B cell (primary cell): Measurements from ENCODE around the gene UBR3. TPM values are rescaled to one million over a fixed set of nuclear protein-coding genes. Genes with fewer than 3 reads are reported as not detected.

ENCODE experiments used
- ATAC-seq: fragments of 200-7000 bp; cut with Tn5 transposase; one replicate; pipeline ENCODE4 v1.10.0; 2021; ENCODE audit warnings: low read depth, mild to moderate bottlenecking, moderate number of reproducible peaks, moderate library complexity
- CTCF ChIA-PET: fragments of 350-600 bp; sonication (Branson Sonifier 250); formaldehyde crosslinking; loops from one replicate; lab custom pipeline; 2021; ENCODE audit warnings: antibody characterized with exemption, inconsistent platforms; lab: Charles Lee
- POLR2A ChIA-PET: fragments of 350-600 bp; sonication (Branson Sonifier 250); formaldehyde crosslinking; loops from one replicate; lab custom pipeline; 2021; ENCODE audit warnings: antibody characterized with exemption; lab: Charles Lee
- DNase-seq: peaks from one replicate; pipeline ENCODE4 v3.0.0; 2013
- H2AFZ ChIP-seq: 2 replicates; pipeline ENCODE4 v1.6.1; 2012; ENCODE audit warnings: mild to moderate bottlenecking, low read depth, low read length; ENCODE audit not compliant: insufficient read depth, poor library complexity, severe bottlenecking
- H3K27ac ChIP-seq, 2 donors: 1 replicate in 1 of 2; 2 replicates in 1 of 2; pipeline ENCODE4 v1.5.1; 2012 to 2013; ENCODE audit warnings: low read length in 2 of 2, mild to moderate bottlenecking in 2 of 2, moderate library complexity in 1 of 2
- H3K27me3 ChIP-seq, 4 experiments: fragments of 200-600 bp in 1 of 4; sonication (generic) in 1 of 4; replicated peaks in 1 of 4; 1 replicate in 2 of 4; 2 replicates in 2 of 4; pipeline versions ENCODE4 v1.6.1 to v1.7.0; 2013 to 2016; ENCODE audit warnings: low read length in 3 of 4, mild to moderate bottlenecking in 2 of 4, mixed read lengths in 1 of 4, moderate library complexity in 1 of 4; ENCODE audit not compliant: insufficient read depth in 4 of 4, control insufficient read depth in 3 of 4; ENCODE audit errors: control extremely low read depth in 1 of 4
- H3K36me3 ChIP-seq, 2 experiments: replicated peaks in 1 of 2; 1 replicate in 1 of 2; 2 replicates in 1 of 2; pipeline versions ENCODE4 v1.6.1 to v1.7.1; 2013; ENCODE audit warnings: low read length in 1 of 2; ENCODE audit not compliant: insufficient read depth in 2 of 2, control insufficient read depth in 1 of 2; ENCODE audit errors: control extremely low read depth in 1 of 2, extremely low read depth in 1 of 2
- H3K4me1 ChIP-seq, 2 donors: fragments of 200-600 bp in 1 of 2; sonication (generic) in 1 of 2; 1 replicate in 1 of 2; 2 replicates in 1 of 2; pipeline versions ENCODE4 v1.5.1 to v1.6.1; 2013 to 2017; ENCODE audit warnings: low read length in 2 of 2; ENCODE audit not compliant: control insufficient read depth in 2 of 2, insufficient read depth in 2 of 2
- H3K4me2 ChIP-seq: replicated peaks from 2 replicates; pipeline ENCODE3; 2012; ENCODE audit warnings: mild to moderate bottlenecking, low read depth, low read length; ENCODE audit not compliant: poor library complexity, severe bottlenecking
- H3K4me3 ChIP-seq, 5 experiments: fragments of 200-600 bp in 1 of 5; sonication (generic) in 1 of 5; 1 replicate in 3 of 5; 2 replicates in 2 of 5; pipeline versions ENCODE4 v1.5.1 to v1.7.0; 2011 to 2016; ENCODE audit warnings: low read length in 4 of 5, mild to moderate bottlenecking in 4 of 5, low read depth in 2 of 5, control low read depth in 1 of 5, moderate library complexity in 1 of 5; ENCODE audit not compliant: insufficient read depth in 1 of 5; ENCODE audit errors: control extremely low read depth in 1 of 5, extremely low read depth in 1 of 5
- H3K79me2 ChIP-seq: fragments of 200-600 bp; sonication (generic); one replicate; pipeline ENCODE4 v1.6.0; 2016; ENCODE audit warnings: low read length; ENCODE audit not compliant: control insufficient read depth, insufficient read depth
- H3K9ac ChIP-seq: fragments of 200-600 bp; sonication (generic); 2 replicates; pipeline ENCODE4 v1.6.1; 2017; ENCODE audit warnings: mild to moderate bottlenecking, low read length, moderate library complexity
- H3K9me3 ChIP-seq, 3 donors: one replicate each; pipeline versions ENCODE4 v1.6.1 to v1.7.1; 2013; ENCODE audit warnings: low read length in 2 of 3; ENCODE audit not compliant: control insufficient read depth in 2 of 3, insufficient read depth in 1 of 3; ENCODE audit errors: control extremely low read depth in 1 of 3
- H4K20me1 ChIP-seq: 2 replicates; pipeline ENCODE4 v1.6.0; 2012; ENCODE audit warnings: mild to moderate bottlenecking, low read length; ENCODE audit not compliant: insufficient read depth, control insufficient read depth, poor library complexity, severe bottlenecking
- H3K27ac Mint-ChIP-seq: one replicate; pipeline ENCODE4 v1.8.0; 2021; ENCODE audit warnings: mixed read lengths
- H3K27me3 Mint-ChIP-seq: one replicate; pipeline ENCODE4 v1.8.0; 2021; ENCODE audit warnings: mixed read lengths
- H3K4me1 Mint-ChIP-seq: one replicate; pipeline ENCODE4 v1.8.0; 2021; ENCODE audit warnings: mixed read lengths
- H3K4me3 Mint-ChIP-seq: one replicate; pipeline ENCODE4 v1.8.0; 2021; ENCODE audit warnings: mixed read lengths
- H3K9me3 Mint-ChIP-seq: one replicate; pipeline ENCODE4 v1.8.0; 2022; ENCODE audit warnings: mixed read lengths; ENCODE audit not compliant: insufficient read depth
- EZH2 ChIP-seq: IDR thresholded peaks from 2 replicates; pipeline ENCODE4 v1.6.1; 2012; ENCODE audit warnings: borderline replicate concordance, low read depth, mild to moderate bottlenecking, moderate library complexity, low read length; ENCODE audit not compliant: insufficient read depth, poor library complexity, severe bottlenecking
- WGBS: methylation state at CpG from one replicate; pipeline ENCODE4 v1.1.5; 2013; ENCODE audit warnings: missing lambda C conversion rate; ENCODE audit not compliant: insufficient coverage; 5-methylcytosine and 5-hydroxymethylcytosine counted together
- intact Hi-C: fragments of 100-400 bp; cut with micrococcal nuclease; formaldehyde crosslinking; loops from one replicate; pipeline ENCODE4 v1.10.0; 2022
- polyA plus RNA-seq: library from polyadenylated mRNA; depleted of rRNA; stranded (reverse); fragments of >200 nt; gene quantifications from 2 replicates; pipeline ENCODE4 v1.2.3, GENCODE V29; 2012
- total RNA-seq, 2 donors: library from RNA; stranded (reverse); fragments of 120-200 nt in 1 of 2; gene quantifications; 1 replicate in 1 of 2; 2 replicates in 1 of 2; pipeline versions ENCODE4 v1.2.3 to v1.2.4, GENCODE V29; 2013 to 2022
- TF ChIP-seq, protein P1 (sequence below): fragments of 200-600 bp; IDR thresholded peaks from one replicate; pipeline ENCODE4 v1.8.0; 2022; ENCODE audit warnings: antibody characterized with exemption, mild to moderate bottlenecking

Gene UBR3
- total and polyA plus RNA-seq, 2 donors (not counting 1 experiment from before 2014, with no cell fraction given) = 5.9 to 58.1 TPM

DNA sequence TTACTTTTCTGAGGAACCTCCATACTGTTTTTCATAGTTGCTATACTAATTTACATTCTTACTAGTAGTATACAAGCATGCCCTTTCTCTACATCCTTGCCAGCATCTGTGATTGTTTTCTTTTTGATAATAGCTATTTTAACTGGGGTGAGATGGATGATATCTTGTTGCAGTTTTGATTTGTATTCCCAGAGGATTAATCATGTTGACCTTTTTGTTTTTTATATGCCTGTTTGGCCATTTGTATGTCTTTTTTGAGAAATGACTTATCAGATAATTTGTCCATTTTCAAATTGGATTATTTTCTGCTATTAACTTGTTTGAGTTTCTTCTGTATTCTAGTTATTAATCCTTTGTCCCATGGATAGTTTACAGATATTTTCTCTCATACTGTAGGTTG lies 141.5 kb downstream of the UBR3 start:
- H3K4me3 Mint-ChIP-seq = no peak overlapping the region
- no peaks in the 10 kb centered on the region for H3K4me1 ChIP-seq

GRCh38 chr2:169975221-169975620 lies 148.0 kb downstream of the UBR3 start:
- ChIA-PET CTCF (no interaction called here), POLR2A (no interaction called here)
- no peak overlapping the region for H3K4me2 ChIP-seq
- H3K36me3 ChIP-seq = peaks cover 6 to 13% of the 10 kb centered on the region in 2 experiments
- H2AFZ ChIP-seq = no peak overlapping the region
- H3K4me3 ChIP-seq = no peak overlapping the region
- Mint-ChIP-seq H3K4me1 (peaks cover 3% of the 10 kb centered on the region), H3K4me3 (no peak overlapping the region), H3K27ac (no peak overlapping the region), H3K27me3 (no peaks in the 10 kb centered on the region), H3K9me3 (peaks cover 20% of the 10 kb centered on the region)
- DNase-seq (no peak), ATAC-seq (no peak)
- 100% methylated on average over 2 of the region's 3 CpGs for WGBS
- H3K79me2 ChIP-seq = peaks cover 3% of the 10 kb centered on the region
- no peaks in the 10 kb centered on the region for H4K20me1 ChIP-seq
- peaks cover 15 to 25% (median 15%) of the 10 kb centered on the region in 3 donors for H3K9me3 ChIP-seq
- TF ChIP-seq, protein P1, sequence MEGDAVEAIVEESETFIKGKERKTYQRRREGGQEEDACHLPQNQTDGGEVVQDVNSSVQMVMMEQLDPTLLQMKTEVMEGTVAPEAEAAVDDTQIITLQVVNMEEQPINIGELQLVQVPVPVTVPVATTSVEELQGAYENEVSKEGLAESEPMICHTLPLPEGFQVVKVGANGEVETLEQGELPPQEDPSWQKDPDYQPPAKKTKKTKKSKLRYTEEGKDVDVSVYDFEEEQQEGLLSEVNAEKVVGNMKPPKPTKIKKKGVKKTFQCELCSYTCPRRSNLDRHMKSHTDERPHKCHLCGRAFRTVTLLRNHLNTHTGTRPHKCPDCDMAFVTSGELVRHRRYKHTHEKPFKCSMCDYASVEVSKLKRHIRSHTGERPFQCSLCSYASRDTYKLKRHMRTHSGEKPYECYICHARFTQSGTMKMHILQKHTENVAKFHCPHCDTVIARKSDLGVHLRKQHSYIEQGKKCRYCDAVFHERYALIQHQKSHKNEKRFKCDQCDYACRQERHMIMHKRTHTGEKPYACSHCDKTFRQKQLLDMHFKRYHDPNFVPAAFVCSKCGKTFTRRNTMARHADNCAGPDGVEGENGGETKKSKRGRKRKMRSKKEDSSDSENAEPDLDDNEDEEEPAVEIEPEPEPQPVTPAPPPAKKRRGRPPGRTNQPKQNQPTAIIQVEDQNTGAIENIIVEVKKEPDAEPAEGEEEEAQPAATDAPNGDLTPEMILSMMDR = no peak
- no peak for TF ChIP-seq EZH2
- H3K9ac ChIP-seq = no peak overlapping the region
- no peaks in the 10 kb centered on the region for H3K4me1 ChIP-seq
- H3K27ac ChIP-seq = no peak overlapping the region
- no peaks in the 10 kb centered on the region for H3K27me3 ChIP-seq
- intact Hi-C loops = no loop called here

More for the DNA sequence above, 141.5 kb downstream of the UBR3 start:
- TF ChIP-seq EZH2 = no peak
- TF ChIP-seq, protein P1 = no peak
- intact Hi-C loops = no loop called here
- no peaks in the 10 kb centered on the region for H3K79me2 ChIP-seq
- peaks cover 0 to 10% of the 10 kb centered on the region in 2 experiments for H3K36me3 ChIP-seq
- DNase-seq (no peak), ATAC-seq (no peak)
- H3K4me2 ChIP-seq = no peak overlapping the region
- H4K20me1 ChIP-seq = no peaks in the 10 kb centered on the region
- H3K4me3 ChIP-seq = no peak overlapping the region
- POLR2A ChIA-PET = no interaction called here
- no peaks in the 10 kb centered on the region for H3K27me3 ChIP-seq
- no peaks in the 10 kb centered on the region for H3K27me3 Mint-ChIP-seq
- H3K9ac ChIP-seq = no peak overlapping the region
- H3K4me1 Mint-ChIP-seq = no peaks in the 10 kb centered on the region
- H3K27ac Mint-ChIP-seq = no peak overlapping the region
- peaks cover 0 to 4% (median 0%) of the 10 kb centered on the region in 3 donors for H3K9me3 ChIP-seq
- H3K9me3 Mint-ChIP-seq = no peaks in the 10 kb centered on the region
- no peak overlapping the region for H3K27ac ChIP-seq
- no peak overlapping the region for H2AFZ ChIP-seq
- CTCF ChIA-PET = no interaction called here
